HG02571 (cell line): ENCODE measurements around the gene HK1.

Experiments
- ATAC-seq: cut with Tn5 transposase; IDR thresholded peaks from one replicate; pipeline ENCODE4 v1.9.1; 2021; ENCODE audit warnings: mild to moderate bottlenecking, moderate library complexity; ENCODE audit not compliant: unreplicated experiment

HK1 gene

GRCh38 chr10:69372126-69372980 lies 94.1 kb downstream of the HK1 start:
- ATAC-seq: no peak

- no peak for ATAC-seq
Observed at GRCh38 chr10:69374242-69374641, 95.9 kb downstream of the HK1 start.

- ATAC-seq: no peak
Observed at GRCh38 chr10:69374931-69375306, 96.6 kb downstream of the HK1 start.

GRCh38 chr10:69375307-69376151 lies 97.2 kb downstream of the HK1 start:
- no peak for ATAC-seq

GRCh38 chr10:69376662-69377061 lies 98.4 kb downstream of the HK1 start:
- no peak for ATAC-seq

- ATAC-seq: no peak
Observed at GRCh38 chr10:69377191-69377590, 98.9 kb downstream of the HK1 start.

- no peak for ATAC-seq
Observed at GRCh38 chr10:69377933-69378332, 99.6 kb downstream of the HK1 start.

- ATAC-seq: no peak
Observed at GRCh38 chr10:69379800-69380199, 101.5 kb downstream of the HK1 start.

- no peak for ATAC-seq
Observed at GRCh38 chr10:69382382-69383117, 104.3 kb downstream of the HK1 start.

GRCh38 chr10:69383558-69383957 lies 105.3 kb downstream of the HK1 start:
- no peak for ATAC-seq

- ATAC-seq: no peak
Observed at GRCh38 chr10:69384320-69384719, 106.0 kb downstream of the HK1 start.

GRCh38 chr10:69385454-69386350 lies 107.4 kb downstream of the HK1 start:
- no peak for ATAC-seq

- ATAC-seq: no peak
Observed at GRCh38 chr10:69387500-69387899, 109.2 kb downstream of the HK1 start.

GRCh38 chr10:69388488-69388887 lies 110.2 kb downstream of the HK1 start:
- ATAC-seq: no peak

GRCh38 chr10:69389827-69390490 lies 111.7 kb downstream of the HK1 start:
- no peak for ATAC-seq

- ATAC-seq: no peak
Observed at GRCh38 chr10:69391158-69391557, 112.9 kb downstream of the HK1 start.

GRCh38 chr10:69392481-69393000 lies 114.2 kb downstream of the HK1 start:
- ATAC-seq: peak; percentile 78

- ATAC-seq: no peak
Observed at GRCh38 chr10:69394020-69394419, 115.7 kb downstream of the HK1 start.

- no peak for ATAC-seq
Observed at GRCh38 chr10:69397972-69398371, 119.7 kb downstream of the HK1 start.

- ATAC-seq: no peak
Observed at GRCh38 chr10:69398466-69398865, 120.2 kb downstream of the HK1 start.
